LNCaP clone FGC (cell line): ENCODE measurements around the gene ACO1.

Experiments
- DNase-seq: peaks from one replicate; pipeline ENCODE4 v3.0.0-alpha.2; 2011; ENCODE audit warnings: low read depth
- H3K4me3 ChIP-seq: 2 replicates; pipeline ENCODE4 v1.5.1; 2011; ENCODE audit warnings: mild to moderate bottlenecking, low read depth, low read length, control low read depth
- TF ChIP-seq, protein P1 (sequence below): IDR thresholded peaks from 2 replicates; pipeline ENCODE4 v1.5.1; 2012; ENCODE audit warnings: mild to moderate bottlenecking; ENCODE audit not compliant: control insufficient read depth, insufficient read depth; ENCODE audit errors: extremely low read depth

ACO1 gene

DNA sequence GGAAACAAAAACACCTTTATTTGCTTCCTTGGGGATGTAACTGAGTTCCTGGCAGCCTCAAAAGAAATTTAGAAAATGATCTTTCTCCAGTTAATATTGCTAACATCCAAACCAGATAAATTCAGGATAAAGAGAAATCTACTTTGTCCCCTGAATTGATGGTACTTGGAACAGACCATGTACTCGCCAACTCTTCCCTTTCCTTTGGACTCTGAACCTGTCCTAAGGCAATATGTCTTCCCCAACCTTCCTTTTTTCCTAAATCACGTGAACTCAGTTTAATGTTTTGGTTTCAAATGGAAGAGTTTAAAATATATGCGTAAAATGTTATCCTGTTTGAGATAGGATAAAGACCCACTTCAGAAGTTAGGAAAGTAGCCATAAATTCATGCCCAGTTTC is 28.0 kb downstream of the ACO1 start:
- TF ChIP-seq, protein P1, sequence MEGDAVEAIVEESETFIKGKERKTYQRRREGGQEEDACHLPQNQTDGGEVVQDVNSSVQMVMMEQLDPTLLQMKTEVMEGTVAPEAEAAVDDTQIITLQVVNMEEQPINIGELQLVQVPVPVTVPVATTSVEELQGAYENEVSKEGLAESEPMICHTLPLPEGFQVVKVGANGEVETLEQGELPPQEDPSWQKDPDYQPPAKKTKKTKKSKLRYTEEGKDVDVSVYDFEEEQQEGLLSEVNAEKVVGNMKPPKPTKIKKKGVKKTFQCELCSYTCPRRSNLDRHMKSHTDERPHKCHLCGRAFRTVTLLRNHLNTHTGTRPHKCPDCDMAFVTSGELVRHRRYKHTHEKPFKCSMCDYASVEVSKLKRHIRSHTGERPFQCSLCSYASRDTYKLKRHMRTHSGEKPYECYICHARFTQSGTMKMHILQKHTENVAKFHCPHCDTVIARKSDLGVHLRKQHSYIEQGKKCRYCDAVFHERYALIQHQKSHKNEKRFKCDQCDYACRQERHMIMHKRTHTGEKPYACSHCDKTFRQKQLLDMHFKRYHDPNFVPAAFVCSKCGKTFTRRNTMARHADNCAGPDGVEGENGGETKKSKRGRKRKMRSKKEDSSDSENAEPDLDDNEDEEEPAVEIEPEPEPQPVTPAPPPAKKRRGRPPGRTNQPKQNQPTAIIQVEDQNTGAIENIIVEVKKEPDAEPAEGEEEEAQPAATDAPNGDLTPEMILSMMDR = no peak
- no peak for DNase-seq
- H3K4me3 ChIP-seq = no peak overlapping the region

DNA sequence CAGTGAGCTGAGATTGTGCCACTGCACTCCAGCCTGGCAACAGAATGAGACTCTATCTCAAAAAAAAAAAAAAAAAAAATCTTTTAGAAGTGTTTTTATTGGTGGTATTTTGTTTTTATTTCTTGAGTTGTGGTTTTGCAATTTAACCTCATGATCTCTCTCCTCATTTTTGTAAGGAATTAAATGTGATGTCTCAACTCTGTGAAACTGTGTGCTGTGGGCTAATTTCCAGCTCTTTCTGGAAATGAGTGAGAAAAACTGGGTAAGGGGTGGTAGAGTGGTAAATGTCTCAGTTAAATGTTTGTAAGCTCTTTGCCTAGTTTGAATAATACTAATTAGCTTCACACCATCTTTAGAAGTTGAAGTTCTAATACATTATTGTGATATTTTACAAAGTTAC is 29.0 kb downstream of the ACO1 start:
- DNase-seq = no peak
- TF ChIP-seq, protein P1 = no peak
- no peak overlapping the region for H3K4me3 ChIP-seq

DNA sequence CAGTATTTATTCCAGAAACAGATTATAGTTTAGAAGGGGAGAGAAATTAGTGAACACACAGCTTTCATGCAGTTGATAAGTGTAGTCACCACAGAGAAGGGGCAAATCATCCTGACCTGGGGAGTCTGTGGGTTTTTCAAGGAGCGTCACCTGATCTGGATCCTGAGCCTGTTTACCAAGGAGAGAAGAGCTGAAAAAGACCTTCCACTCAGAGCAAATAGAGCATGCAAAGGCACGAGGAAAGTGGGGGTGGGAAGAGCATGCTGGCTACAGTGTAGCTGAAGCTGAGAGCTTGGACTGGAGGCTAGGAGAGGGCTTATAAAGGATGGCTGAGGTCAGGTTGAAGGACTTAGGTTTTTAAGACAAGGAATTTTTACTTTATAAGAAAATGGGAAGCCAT is 30.4 kb downstream of the ACO1 start:
- DNase-seq = no peak

GRCh38 chr9:32419921-32420320 is 35.5 kb downstream of the ACO1 start:
- DNase-seq = no peak
- TF ChIP-seq, protein P1 = no peak
- H3K4me3 ChIP-seq = no peak overlapping the region

More for the DNA sequence above, 30.4 kb downstream of the ACO1 start:
- H3K4me3 ChIP-seq = no peak overlapping the region
- TF ChIP-seq, protein P1 = no peak

GRCh38 chr9:32422237-32422806 is 37.9 kb downstream of the ACO1 start:
- no peak overlapping the region for H3K4me3 ChIP-seq
- DNase-seq = peak; percentile 57
- TF ChIP-seq, protein P1 = no peak

DNA sequence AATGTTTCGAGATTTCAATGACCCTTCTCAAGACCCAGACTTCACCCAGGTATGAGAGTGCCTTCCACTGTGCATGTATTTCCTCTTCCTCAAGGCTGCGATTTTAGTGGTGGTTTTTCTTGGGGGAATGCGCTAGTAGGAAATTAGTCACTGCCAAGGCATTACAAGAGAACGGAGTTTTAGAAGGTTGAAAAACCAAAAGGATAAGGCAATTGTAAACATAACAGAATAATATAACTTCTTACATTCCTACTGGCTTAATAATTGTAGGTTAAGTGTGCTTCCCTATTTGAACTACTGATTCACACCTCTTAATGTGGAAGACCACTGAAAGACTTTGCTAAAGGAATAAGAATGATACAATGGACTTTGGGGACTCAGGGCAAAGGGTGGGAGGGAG is 38.9 kb downstream of the ACO1 start:
- TF ChIP-seq, protein P1 = no peak
- no peak for DNase-seq

GRCh38 chr9:32424616-32425015 is 40.2 kb downstream of the ACO1 start:
- TF ChIP-seq, protein P1 = no peak
- no peak overlapping the region for H3K4me3 ChIP-seq
- DNase-seq = no peak

More for the DNA sequence above, 38.9 kb downstream of the ACO1 start:
- H3K4me3 ChIP-seq = no peak overlapping the region
